ENCODE data around the gene TIGAR. TPM values are rescaled to one million over a fixed set of nuclear protein-coding genes. Genes with fewer than 3 reads are reported as not detected.

TIGAR gene
- total RNA-seq, 1 donor from 2014 or later: 15.4 TPM

DNA sequence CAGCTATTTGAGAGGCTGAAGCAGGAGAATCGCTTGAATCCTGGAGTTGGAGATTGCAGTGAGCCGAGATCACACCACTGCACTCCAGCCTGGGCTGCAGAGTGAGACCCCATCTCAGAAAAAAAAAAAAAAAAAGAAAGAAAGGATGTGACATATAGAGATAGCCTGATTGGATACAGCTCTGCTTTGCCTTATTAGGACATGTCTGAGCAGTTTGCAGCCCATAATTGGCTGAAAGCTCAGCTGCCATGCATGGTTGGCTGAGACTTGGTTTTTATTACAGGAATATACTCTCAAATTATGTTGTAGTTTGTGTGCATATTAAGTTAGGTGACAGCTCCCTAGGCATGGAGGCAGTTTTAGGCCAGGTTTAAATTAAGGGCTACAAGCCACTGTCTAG is 6.3 kb downstream of the TIGAR start:
- TF ChIP-seq, protein P1, sequence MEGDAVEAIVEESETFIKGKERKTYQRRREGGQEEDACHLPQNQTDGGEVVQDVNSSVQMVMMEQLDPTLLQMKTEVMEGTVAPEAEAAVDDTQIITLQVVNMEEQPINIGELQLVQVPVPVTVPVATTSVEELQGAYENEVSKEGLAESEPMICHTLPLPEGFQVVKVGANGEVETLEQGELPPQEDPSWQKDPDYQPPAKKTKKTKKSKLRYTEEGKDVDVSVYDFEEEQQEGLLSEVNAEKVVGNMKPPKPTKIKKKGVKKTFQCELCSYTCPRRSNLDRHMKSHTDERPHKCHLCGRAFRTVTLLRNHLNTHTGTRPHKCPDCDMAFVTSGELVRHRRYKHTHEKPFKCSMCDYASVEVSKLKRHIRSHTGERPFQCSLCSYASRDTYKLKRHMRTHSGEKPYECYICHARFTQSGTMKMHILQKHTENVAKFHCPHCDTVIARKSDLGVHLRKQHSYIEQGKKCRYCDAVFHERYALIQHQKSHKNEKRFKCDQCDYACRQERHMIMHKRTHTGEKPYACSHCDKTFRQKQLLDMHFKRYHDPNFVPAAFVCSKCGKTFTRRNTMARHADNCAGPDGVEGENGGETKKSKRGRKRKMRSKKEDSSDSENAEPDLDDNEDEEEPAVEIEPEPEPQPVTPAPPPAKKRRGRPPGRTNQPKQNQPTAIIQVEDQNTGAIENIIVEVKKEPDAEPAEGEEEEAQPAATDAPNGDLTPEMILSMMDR (conservative IDR thresholded peaks at IDR 0.05): no peak
- no peaks in the 10 kb centered on the region for H3K9me3 Mint-ChIP-seq
- H3K4me1 Mint-ChIP-seq: peaks cover 39% of the 10 kb centered on the region
- no peaks in the 10 kb centered on the region for H3K27me3 Mint-ChIP-seq (ENCODE audit: low read depth)
- peaks cover 3% of the 10 kb centered on the region for H3K36me3 Mint-ChIP-seq (ENCODE audit: low read depth)
- DNase-seq (ENCODE audit: low read depth, low spot score): no peak
- no peak overlapping the region for H3K4me3 Mint-ChIP-seq
- H3K27ac Mint-ChIP-seq (ENCODE audit: unreplicated experiment): peak overlapping the region; percentile 12

GRCh38 chr12:4330203-4330602 is 9.2 kb downstream of the TIGAR start:
- Mint-ChIP-seq H3K4me1 (peaks cover 23% of the 10 kb centered on the region), H3K9me3 (no peaks in the 10 kb centered on the region), H3K27ac (ENCODE audit: unreplicated experiment) (no peak overlapping the region), H3K27me3 (ENCODE audit: low read depth) (no peaks in the 10 kb centered on the region), H3K4me3 (no peak overlapping the region), H3K36me3 (ENCODE audit: low read depth) (peaks cover 13% of the 10 kb centered on the region)
- DNase-seq (ENCODE audit: low read depth, low spot score): no peak
- TF ChIP-seq, protein P1 (conservative IDR thresholded peaks at IDR 0.05): no peak

GRCh38 chr12:4331221-4331620 is 10.2 kb downstream of the TIGAR start:
- Mint-ChIP-seq H3K27me3 (ENCODE audit: low read depth) (no peaks in the 10 kb centered on the region), H3K4me1 (peaks cover 23% of the 10 kb centered on the region), H3K27ac (ENCODE audit: unreplicated experiment) (no peak overlapping the region), H3K4me3 (no peak overlapping the region), H3K36me3 (ENCODE audit: low read depth) (peaks cover 24% of the 10 kb centered on the region), H3K9me3 (no peaks in the 10 kb centered on the region)
- TF ChIP-seq, protein P1 (conservative IDR thresholded peaks at IDR 0.05): no peak
- DNase-seq (ENCODE audit: low read depth, low spot score): no peak

- Mint-ChIP-seq H3K27ac (ENCODE audit: unreplicated experiment) (no peak overlapping the region), H3K4me1 (peaks cover 23% of the 10 kb centered on the region), H3K27me3 (ENCODE audit: low read depth) (no peaks in the 10 kb centered on the region), H3K9me3 (no peaks in the 10 kb centered on the region), H3K4me3 (no peak overlapping the region), H3K36me3 (ENCODE audit: low read depth) (peaks cover 28% of the 10 kb centered on the region)
- TF ChIP-seq, protein P1 (conservative IDR thresholded peaks at IDR 0.05): no peak
- DNase-seq (ENCODE audit: low read depth, low spot score): no peak
These were observed 10.8 kb downstream of the TIGAR start for GRCh38 chr12:4331842-4332241.

DNA sequence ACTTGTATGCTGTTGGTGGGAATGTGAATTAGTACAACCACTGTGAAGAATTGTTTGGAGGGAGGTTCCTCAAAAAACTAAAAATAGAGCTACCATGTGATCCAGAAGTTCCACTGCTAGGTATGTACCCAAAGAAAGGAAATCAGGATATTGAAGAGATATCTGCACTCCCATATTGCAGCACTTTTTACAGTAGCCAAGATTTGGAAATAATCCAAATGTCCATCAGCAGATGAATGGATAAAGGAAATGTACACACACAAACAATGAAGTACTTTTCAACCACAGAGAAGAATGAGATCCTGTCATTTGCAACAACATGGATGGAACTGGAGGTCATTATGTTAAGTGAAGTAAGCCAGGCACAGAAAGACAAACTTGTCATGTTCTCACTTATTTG is 25.9 kb downstream of the TIGAR start:
- no peak overlapping the region for H3K4me3 Mint-ChIP-seq
- no peaks in the 10 kb centered on the region for H3K27me3 Mint-ChIP-seq (ENCODE audit: low read depth)
- TF ChIP-seq, protein P1 (conservative IDR thresholded peaks at IDR 0.05): no peak
- DNase-seq (ENCODE audit: low read depth, low spot score): no peak
- no peak overlapping the region for H3K27ac Mint-ChIP-seq (ENCODE audit: unreplicated experiment)
- H3K9me3 Mint-ChIP-seq: peaks cover 8% of the 10 kb centered on the region
- H3K4me1 Mint-ChIP-seq: no peaks in the 10 kb centered on the region
- peaks cover 52% of the 10 kb centered on the region for H3K36me3 Mint-ChIP-seq (ENCODE audit: low read depth)

DNA sequence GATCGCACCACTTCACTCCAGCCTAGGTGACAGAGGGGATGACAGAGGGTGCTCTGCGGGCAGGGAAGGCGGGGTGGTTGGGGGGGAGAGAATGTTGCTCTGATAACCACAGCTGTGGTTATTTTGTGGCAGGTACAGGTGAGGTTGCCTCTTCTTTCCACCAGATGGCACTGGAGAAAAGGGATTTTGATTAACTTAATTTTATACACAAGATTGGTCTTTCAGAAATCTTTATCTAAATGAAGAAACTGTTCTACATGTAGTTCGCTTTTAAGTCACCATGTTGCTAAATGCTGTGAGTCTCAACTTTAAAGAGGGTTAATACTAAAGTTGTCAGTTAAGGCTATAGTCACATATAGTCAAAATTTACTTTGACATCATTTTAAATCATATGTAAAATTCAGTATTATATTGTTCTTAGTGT is 32.8 kb downstream of the TIGAR start:
- TF ChIP-seq, protein P1 (conservative IDR thresholded peaks at IDR 0.05): peak; percentile 75
- Mint-ChIP-seq H3K4me3 (no peak overlapping the region), H3K27ac (ENCODE audit: unreplicated experiment) (no peak overlapping the region), H3K27me3 (ENCODE audit: low read depth) (no peaks in the 10 kb centered on the region), H3K4me1 (no peaks in the 10 kb centered on the region), H3K36me3 (ENCODE audit: low read depth) (peaks cover 11% of the 10 kb centered on the region), H3K9me3 (peaks cover 2% of the 10 kb centered on the region)
- DNase-seq (ENCODE audit: low read depth, low spot score): no peak

Data from neural crest cell (in vitro differentiated cells).